Stimulated activated naive CD8-positive, alpha-beta T cell treated with anti-CD3 and anti-CD28 coated beads, Interleukin-15, Interleukin-2, amounts not matched to agents 100 ng/mL and 50 ng/mL, for 24 hours (primary cell): ENCODE measurements around the gene DGKI.

Experiments
- H3K27ac Mint-ChIP-seq: one replicate; pipeline ENCODE4 v1.8.0; 2021; ENCODE audit warnings: mild to moderate bottlenecking, mixed read lengths
- H3K27me3 Mint-ChIP-seq: one replicate; pipeline ENCODE4 v1.8.0; 2021; ENCODE audit warnings: mixed read lengths
- H3K36me3 Mint-ChIP-seq: one replicate; pipeline ENCODE4 v1.8.0; 2021; ENCODE audit warnings: low read depth, mixed read lengths
- H3K4me1 Mint-ChIP-seq: one replicate; pipeline ENCODE4 v1.8.0; 2021; ENCODE audit warnings: low read depth, mixed read lengths
- H3K4me3 Mint-ChIP-seq: one replicate; pipeline ENCODE4 v1.8.0; 2021; ENCODE audit warnings: mild to moderate bottlenecking, mixed read lengths
- H3K9me3 Mint-ChIP-seq: one replicate; pipeline ENCODE4 v1.8.0; 2021; ENCODE audit warnings: mixed read lengths

The DGKI gene

GRCh38 chr7:137351941-137352340 lies 494.8 kb downstream of the DGKI start:
- H3K36me3 Mint-ChIP-seq: no peaks in the 10 kb centered on the region
- no peaks in the 10 kb centered on the region for H3K27me3 Mint-ChIP-seq
- peaks cover 5% of the 10 kb centered on the region for H3K9me3 Mint-ChIP-seq
- H3K4me3 Mint-ChIP-seq: no peak overlapping the region
- no peaks in the 10 kb centered on the region for H3K4me1 Mint-ChIP-seq
- H3K27ac Mint-ChIP-seq: no peak overlapping the region

DNA sequence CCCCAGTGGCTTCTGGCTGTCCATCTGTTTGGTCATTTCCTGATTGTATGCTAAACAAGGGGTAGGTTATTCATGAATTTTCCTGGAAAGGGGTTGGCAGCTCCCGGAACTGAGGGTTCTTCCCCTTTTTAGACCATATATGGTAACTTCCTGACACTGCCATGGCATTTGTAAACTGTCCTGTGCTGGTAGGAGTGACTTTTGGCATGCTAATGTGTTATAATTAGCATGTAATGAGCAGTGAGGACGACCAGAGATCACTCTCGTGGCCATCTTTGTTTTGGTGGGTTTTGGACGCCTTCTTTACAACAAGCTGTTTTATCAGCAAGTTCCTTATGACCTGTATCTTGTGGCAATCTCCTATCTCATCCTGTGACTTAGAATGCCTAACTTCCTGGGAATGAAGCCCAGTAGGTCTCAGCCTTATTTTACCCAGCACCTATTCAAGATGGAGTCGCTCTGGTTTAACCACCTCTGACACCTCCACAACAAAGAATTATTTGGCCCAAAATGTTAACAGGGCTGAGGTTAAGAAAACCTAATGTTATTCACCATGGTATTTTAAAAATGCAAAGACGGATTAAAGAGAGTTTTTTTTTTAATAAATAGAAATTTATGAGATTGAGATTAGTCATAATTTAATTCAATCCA lies 500.9 kb downstream of the DGKI start:
- Mint-ChIP-seq H3K36me3 (no peaks in the 10 kb centered on the region), H3K4me3 (no peak overlapping the region), H3K27me3 (peaks cover 4% of the 10 kb centered on the region), H3K4me1 (no peaks in the 10 kb centered on the region), H3K9me3 (no peaks in the 10 kb centered on the region), H3K27ac (no peak overlapping the region)

- peaks cover 7% of the 10 kb centered on the region for H3K9me3 Mint-ChIP-seq
- H3K27ac Mint-ChIP-seq: no peak within 1 kb of the TSS
- no peaks in the 10 kb centered on the region for H3K36me3 Mint-ChIP-seq
- H3K4me1 Mint-ChIP-seq: no peaks in the 10 kb centered on the region
- H3K4me3 Mint-ChIP-seq: no peak within 1 kb of the TSS
- H3K27me3 Mint-ChIP-seq: peaks cover 4% of the 10 kb centered on the region
Measured at GRCh38 chr7:137343281-137343841, 503.4 kb downstream of the DGKI start, which contains the start of gene PTN. Gene PTN, minus strand, starts transcription at chr7:137343733. Its CDS starts 88,760 bp downstream, at chr7:137254973.

GRCh38 chr7:137342828-137343261 lies 503.9 kb downstream of the DGKI start:
- no peaks in the 10 kb centered on the region for H3K36me3 Mint-ChIP-seq

DNA sequence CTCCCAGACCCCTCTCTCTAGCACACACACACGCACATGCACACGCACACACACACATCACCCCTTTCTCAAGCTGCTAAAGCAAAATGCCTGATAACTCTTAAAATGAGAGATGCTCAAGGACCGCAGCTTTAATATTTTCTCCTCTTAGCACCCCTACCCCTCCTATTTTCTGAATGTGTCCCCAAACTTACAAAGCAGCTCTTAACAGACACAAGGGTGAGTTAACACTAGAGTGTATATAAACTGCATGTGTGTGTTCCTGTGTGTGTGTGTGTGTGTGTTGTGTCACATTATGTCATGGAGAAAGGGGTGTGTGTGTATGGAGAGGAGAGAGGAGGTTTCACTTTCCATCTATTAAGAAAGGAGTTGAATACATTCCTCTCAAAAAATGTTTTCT lies 504.5 kb downstream of the DGKI start:
- Mint-ChIP-seq H3K27ac (no peak overlapping the region), H3K36me3 (no peaks in the 10 kb centered on the region), H3K4me3 (no peak overlapping the region), H3K27me3 (peaks cover 4% of the 10 kb centered on the region), H3K4me1 (no peaks in the 10 kb centered on the region), H3K9me3 (peaks cover 7% of the 10 kb centered on the region)

More at GRCh38 chr7:137342828-137343261, 503.9 kb downstream of the DGKI start:
- H3K4me1 Mint-ChIP-seq: no peaks in the 10 kb centered on the region
- H3K27ac Mint-ChIP-seq: no peak overlapping the region
- peaks cover 7% of the 10 kb centered on the region for H3K9me3 Mint-ChIP-seq
- H3K27me3 Mint-ChIP-seq: peaks cover 4% of the 10 kb centered on the region
- H3K4me3 Mint-ChIP-seq: no peak overlapping the region

- Mint-ChIP-seq H3K36me3 (no peaks in the 10 kb centered on the region), H3K9me3 (peaks cover 13% of the 10 kb centered on the region), H3K4me1 (no peaks in the 10 kb centered on the region), H3K27ac (no peak overlapping the region), H3K27me3 (no peaks in the 10 kb centered on the region), H3K4me3 (no peak overlapping the region)
Measured at GRCh38 chr7:137337902-137338301, 508.9 kb downstream of the DGKI start.

DNA sequence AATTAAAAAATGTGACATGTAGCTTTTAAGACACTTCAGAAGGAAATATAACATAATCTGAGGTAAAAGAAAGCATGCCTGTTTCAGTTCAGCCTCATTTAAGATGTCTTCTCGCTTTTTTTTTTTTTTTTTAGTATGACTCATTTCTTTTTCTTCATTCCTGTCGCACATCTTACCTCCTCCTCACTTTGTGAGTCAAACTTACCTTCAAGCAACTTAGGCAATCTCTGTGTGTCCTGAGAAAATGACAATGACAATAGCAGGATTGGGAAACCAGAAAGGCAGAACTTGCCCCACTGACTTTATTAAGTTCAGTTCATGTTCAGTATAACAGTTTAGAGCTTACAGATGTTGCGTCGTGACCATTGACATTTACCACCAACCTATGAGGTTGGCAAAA lies 511.0 kb downstream of the DGKI start:
- H3K4me3 Mint-ChIP-seq: no peak overlapping the region
- H3K36me3 Mint-ChIP-seq: no peaks in the 10 kb centered on the region
- peaks cover 13% of the 10 kb centered on the region for H3K9me3 Mint-ChIP-seq
- no peak overlapping the region for H3K27ac Mint-ChIP-seq
- no peaks in the 10 kb centered on the region for H3K27me3 Mint-ChIP-seq
- H3K4me1 Mint-ChIP-seq: no peaks in the 10 kb centered on the region

GRCh38 chr7:137331378-137331777 lies 515.4 kb downstream of the DGKI start:
- no peaks in the 10 kb centered on the region for H3K36me3 Mint-ChIP-seq
- no peak overlapping the region for H3K4me3 Mint-ChIP-seq
- no peaks in the 10 kb centered on the region for H3K4me1 Mint-ChIP-seq
- H3K9me3 Mint-ChIP-seq: peaks cover 6% of the 10 kb centered on the region
- H3K27me3 Mint-ChIP-seq: no peaks in the 10 kb centered on the region
- no peak overlapping the region for H3K27ac Mint-ChIP-seq
